Measurements from ENCODE around the gene SLC9A9.

- TF ChIP-seq CTCF (IDR thresholded peaks at IDR 0.05) (no peak), POLR2A (IDR thresholded peaks at IDR 0.05) (no peak), POLR2AphosphoS5 (IDR thresholded peaks at IDR 0.05) (no peak)
Observed at GRCh38 chr3:143383421-143383820, 464.8 kb downstream of the SLC9A9 start.

Data from transverse colon (tissue), 4 donors.